GM23338 (cell line): ENCODE data around the gene RNH1. TPM values are rescaled to one million over a fixed set of nuclear protein-coding genes. Genes with fewer than 3 reads are reported as not detected.

Experiments
- ATAC-seq: fragments of 200-7000 bp; cut with Tn5 transposase; 3 replicates; pipeline ENCODE4 v1.9.1; 2020
- DNase-seq: peaks from one replicate; pipeline ENCODE4 v3.0.0-alpha.2; 2015; ENCODE audit warnings: low spot score
- H2AFZ ChIP-seq: fragments of 200-600 bp; sonication (generic); 2 replicates; pipeline ENCODE4 v1.8.0; 2016; ENCODE audit warnings: antibody characterized with exemption, mild to moderate bottlenecking, moderate library complexity
- H3F3A ChIP-seq: fragments of 200-600 bp; sonication (generic); replicated peaks from 2 replicates; pipeline ENCODE4 v1.8.0; 2017; ENCODE audit warnings: antibody characterized with exemption, mixed run types, low read depth
- H3K27ac ChIP-seq: fragments of 200-600 bp; sonication (generic); 2 replicates; pipeline ENCODE4 v1.6.1; 2016; ENCODE audit warnings: low read depth
- H3K27me3 ChIP-seq: fragments of 200-600 bp; sonication (generic); 2 replicates; pipeline ENCODE4 v1.8.0; 2016; ENCODE audit warnings: mild to moderate bottlenecking, mixed run types, moderate library complexity; ENCODE audit not compliant: insufficient read depth
- H3K36me3 ChIP-seq: fragments of 200-600 bp; sonication (generic); 2 replicates; pipeline ENCODE4 v1.8.0; 2016; ENCODE audit warnings: mild to moderate bottlenecking; ENCODE audit not compliant: insufficient read depth
- H3K4me1 ChIP-seq: fragments of 200-600 bp; sonication (generic); 2 replicates; pipeline ENCODE4 v1.8.0; 2016; ENCODE audit warnings: mild to moderate bottlenecking, moderate library complexity; ENCODE audit not compliant: insufficient read depth
- H3K4me2 ChIP-seq: fragments of 200-600 bp; sonication (generic); 2 replicates; pipeline ENCODE4 v1.7.1; 2017; ENCODE audit warnings: mixed run types
- H3K4me3 ChIP-seq: fragments of 200-600 bp; sonication (generic); 2 replicates; pipeline ENCODE4 v1.6.1; 2016; ENCODE audit warnings: mixed run types
- H3K79me2 ChIP-seq: fragments of 200-600 bp; sonication (generic); replicated peaks from 2 replicates; pipeline ENCODE4 v1.8.0; 2017; ENCODE audit warnings: mild to moderate bottlenecking; ENCODE audit not compliant: insufficient read depth
- H3K9me2 ChIP-seq: fragments of 200-600 bp; sonication (generic); 2 replicates; pipeline ENCODE4 v1.8.0; 2017; ENCODE audit not compliant: insufficient read depth
- H4K20me1 ChIP-seq: fragments of 200-600 bp; sonication (generic); replicated peaks from 2 replicates; pipeline ENCODE4 v1.8.0; 2017; ENCODE audit warnings: mild to moderate bottlenecking; ENCODE audit not compliant: insufficient read depth
- H3K27ac Mint-ChIP-seq: 2 replicates; pipeline ENCODE4 v1.8.0; 2020; ENCODE audit warnings: inconsistent platforms, mild to moderate bottlenecking, moderate library complexity, mixed read lengths
- H3K27me3 Mint-ChIP-seq: 3 replicates; pipeline ENCODE4 v1.8.0; 2022; ENCODE audit warnings: low read depth, mild to moderate bottlenecking, moderate library complexity, mixed read lengths, inconsistent platforms; ENCODE audit not compliant: insufficient read depth, poor library complexity
- H3K36me3 Mint-ChIP-seq: 3 replicates; pipeline ENCODE4 v1.8.0; 2021; ENCODE audit warnings: low read depth, mild to moderate bottlenecking, inconsistent platforms, moderate library complexity, mixed read lengths
- H3K4me1 Mint-ChIP-seq: 3 replicates; pipeline ENCODE4 v1.8.0; 2020; ENCODE audit warnings: mild to moderate bottlenecking, inconsistent platforms, mixed read lengths
- H3K4me3 Mint-ChIP-seq: 3 replicates; pipeline ENCODE4 v1.8.0; 2021; ENCODE audit warnings: moderate library complexity, mild to moderate bottlenecking, inconsistent platforms, mixed read lengths
- H3K9me3 Mint-ChIP-seq: 3 replicates; pipeline ENCODE4 v1.8.0; 2020; ENCODE audit warnings: moderate library complexity, mild to moderate bottlenecking, inconsistent platforms, mixed read lengths
- CREB1 ChIP-seq: fragments of 250-450 bp; sonication (Bioruptor Pico); IDR thresholded peaks from 2 replicates; pipeline ENCODE4 v1.5.0; 2020; ENCODE audit warnings: low read depth, mild to moderate bottlenecking, moderate library complexity
- EZH2 ChIP-seq: fragments of 200-600 bp; sonication (generic); IDR thresholded peaks from one replicate; pipeline ENCODE4 v1.8.0; 2017; ENCODE audit warnings: antibody characterized with exemption, mild to moderate bottlenecking, low read depth; ENCODE audit not compliant: unreplicated experiment
- EZH2phosphoT487 ChIP-seq: fragments of 200-600 bp; sonication (generic); IDR thresholded peaks from one replicate; pipeline ENCODE4 v1.8.1; 2018; ENCODE audit warnings: antibody characterized with exemption; ENCODE audit not compliant: unreplicated experiment
- JUNB ChIP-seq: IDR thresholded peaks from one replicate; pipeline ENCODE4 v1.6.1; 2016; ENCODE audit warnings: antibody characterized with exemption; ENCODE audit not compliant: unreplicated experiment
- NANOG ChIP-seq: IDR thresholded peaks from 2 replicates; pipeline ENCODE4 v1.6.1; 2016; ENCODE audit warnings: antibody characterized with exemption, borderline replicate concordance
- POLR2AphosphoS5 ChIP-seq: IDR thresholded peaks from 2 replicates; pipeline ENCODE4 v1.6.1; 2016; ENCODE audit warnings: antibody characterized with exemption, low read depth
- REST ChIP-seq: IDR thresholded peaks from one replicate; pipeline ENCODE4 v1.6.1; 2018; ENCODE audit warnings: antibody characterized with exemption; ENCODE audit not compliant: unreplicated experiment
- STAT1 ChIP-seq: IDR thresholded peaks from one replicate; pipeline ENCODE4 v1.6.1; 2016; ENCODE audit warnings: antibody characterized with exemption; ENCODE audit not compliant: unreplicated experiment
- ZNF114 ChIP-seq: fragments of 250-450 bp; sonication (Bioruptor Pico); IDR thresholded peaks from 2 replicates; pipeline ENCODE4 v1.5.0; 2020; ENCODE audit warnings: mild to moderate bottlenecking, moderate library complexity
- ZNF331 ChIP-seq: fragments of 250-450 bp; sonication (Bioruptor Pico); IDR thresholded peaks from 2 replicates; pipeline ENCODE4 v1.5.0; 2020; ENCODE audit warnings: low read depth, mild to moderate bottlenecking, moderate library complexity
- ZNF462 ChIP-seq: fragments of 250-450 bp; sonication (Bioruptor Pico); IDR thresholded peaks from 2 replicates; pipeline ENCODE4 v1.5.0; 2020; ENCODE audit warnings: mild to moderate bottlenecking, moderate library complexity
- polyA plus RNA-seq: library from polyadenylated mRNA; unstranded; fragments of >200 nt; fragmentation: Nextera tagmentation; extraction: Ambion mirVana; gene quantifications from 2 replicates; pipeline ENCODE4 v1.2.1, GENCODE V29; 2016
- total RNA-seq: library from RNA; depleted of rRNA; stranded (reverse); fragments of >200 nt; shearing (Covaris generic); gene quantifications from 2 replicates; pipeline ENCODE4 v1.2.3, GENCODE V29; 2014
- TF ChIP-seq, protein P1 (sequence below): IDR thresholded peaks from 2 replicates; pipeline ENCODE4 v1.6.1; 2016; ENCODE audit warnings: antibody characterized with exemption
- TF ChIP-seq, protein P2 (sequence below), 2 experiments: fragments of 200-600 bp in 1 of 2; sonication (generic) in 1 of 2; conservative IDR thresholded peaks; 2 replicates each; pipeline versions ENCODE4 v1.5.1 to v1.6.1; 2016 to 2017; ENCODE audit warnings: antibody characterized with exemption in 2 of 2, low read depth in 2 of 2, mild to moderate bottlenecking in 2 of 2, moderate library complexity in 1 of 2

RNH1 gene
- total and polyA plus RNA-seq, 2 experiments from 2014 or later, result 33.3 to 56.3 TPM

DNA sequence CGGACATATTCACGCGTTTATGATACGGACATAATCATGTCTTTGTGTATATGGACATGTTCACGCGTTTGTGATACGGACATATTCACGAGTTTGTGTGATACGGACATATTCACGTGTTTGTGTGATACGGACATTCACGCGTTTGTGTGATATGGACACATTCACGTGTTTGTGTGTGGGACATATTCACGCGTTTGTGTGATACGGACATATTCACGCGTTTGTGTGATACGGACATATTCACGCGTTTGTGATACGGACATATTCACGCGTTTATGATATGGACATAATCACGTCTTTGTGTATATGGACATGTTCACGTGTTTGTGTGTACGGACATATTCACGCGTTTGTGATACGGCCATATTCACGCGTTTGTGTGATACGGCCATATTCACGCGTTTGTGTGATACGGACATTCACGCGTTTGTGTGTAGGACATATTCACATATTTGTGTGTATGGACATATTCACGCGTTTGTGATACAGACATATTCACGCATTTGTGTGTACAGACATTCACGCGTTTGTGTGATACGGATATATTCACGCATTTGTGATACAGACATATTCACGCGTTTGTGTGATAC lies 32.0 kb downstream of the RNH1 start:
- H3K4me1 ChIP-seq, result peaks cover 2% of the 10 kb centered on the region; the same call in 1 of the 2 replicates
- Mint-ChIP-seq H3K27me3 (peaks cover 6% of the 10 kb centered on the region), H3K27ac (no peak overlapping the region), H3K36me3 (no peaks in the 10 kb centered on the region), H3K9me3 (no peaks in the 10 kb centered on the region), H3K4me3 (no peak overlapping the region), H3K4me1 (peaks cover 6% of the 10 kb centered on the region)
- H3K27ac ChIP-seq, result no peak overlapping the region
- H3K4me3 ChIP-seq, result no peak overlapping the region
- H3K27me3 ChIP-seq, result no peaks in the 10 kb centered on the region
- H3K9me2 ChIP-seq, result no peaks in the 10 kb centered on the region
- DNase-seq, result no peak
- no peak overlapping the region for H2AFZ ChIP-seq
- no peak for ATAC-seq
- TF ChIP-seq CREB1 (no peak), NANOG (no peak), ZNF462 (CRISPR knock-in tag) (no peak), JUNB (no peak), ZNF331 (CRISPR knock-in tag) (no peak), REST (no peak), ZNF114 (CRISPR knock-in tag) (no peak), POLR2AphosphoS5 (no peak), EZH2phosphoT487 (no peak), STAT1 (no peak), EZH2 (no peak)
- TF ChIP-seq, protein P1, sequence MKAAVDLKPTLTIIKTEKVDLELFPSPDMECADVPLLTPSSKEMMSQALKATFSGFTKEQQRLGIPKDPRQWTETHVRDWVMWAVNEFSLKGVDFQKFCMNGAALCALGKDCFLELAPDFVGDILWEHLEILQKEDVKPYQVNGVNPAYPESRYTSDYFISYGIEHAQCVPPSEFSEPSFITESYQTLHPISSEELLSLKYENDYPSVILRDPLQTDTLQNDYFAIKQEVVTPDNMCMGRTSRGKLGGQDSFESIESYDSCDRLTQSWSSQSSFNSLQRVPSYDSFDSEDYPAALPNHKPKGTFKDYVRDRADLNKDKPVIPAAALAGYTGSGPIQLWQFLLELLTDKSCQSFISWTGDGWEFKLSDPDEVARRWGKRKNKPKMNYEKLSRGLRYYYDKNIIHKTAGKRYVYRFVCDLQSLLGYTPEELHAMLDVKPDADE, result no peak
- TF ChIP-seq, protein P2, sequence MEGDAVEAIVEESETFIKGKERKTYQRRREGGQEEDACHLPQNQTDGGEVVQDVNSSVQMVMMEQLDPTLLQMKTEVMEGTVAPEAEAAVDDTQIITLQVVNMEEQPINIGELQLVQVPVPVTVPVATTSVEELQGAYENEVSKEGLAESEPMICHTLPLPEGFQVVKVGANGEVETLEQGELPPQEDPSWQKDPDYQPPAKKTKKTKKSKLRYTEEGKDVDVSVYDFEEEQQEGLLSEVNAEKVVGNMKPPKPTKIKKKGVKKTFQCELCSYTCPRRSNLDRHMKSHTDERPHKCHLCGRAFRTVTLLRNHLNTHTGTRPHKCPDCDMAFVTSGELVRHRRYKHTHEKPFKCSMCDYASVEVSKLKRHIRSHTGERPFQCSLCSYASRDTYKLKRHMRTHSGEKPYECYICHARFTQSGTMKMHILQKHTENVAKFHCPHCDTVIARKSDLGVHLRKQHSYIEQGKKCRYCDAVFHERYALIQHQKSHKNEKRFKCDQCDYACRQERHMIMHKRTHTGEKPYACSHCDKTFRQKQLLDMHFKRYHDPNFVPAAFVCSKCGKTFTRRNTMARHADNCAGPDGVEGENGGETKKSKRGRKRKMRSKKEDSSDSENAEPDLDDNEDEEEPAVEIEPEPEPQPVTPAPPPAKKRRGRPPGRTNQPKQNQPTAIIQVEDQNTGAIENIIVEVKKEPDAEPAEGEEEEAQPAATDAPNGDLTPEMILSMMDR (conservative IDR thresholded peaks at IDR 0.05; ENCODE audit: low read depth in 2 of 2), result no peak
- H4K20me1 ChIP-seq, result no peaks in the 10 kb centered on the region; the same call in 1 of the 2 replicates
- H3K79me2 ChIP-seq, result peaks cover 37% of the 10 kb centered on the region
- H3F3A ChIP-seq, result peaks cover 8% of the 10 kb centered on the region
- H3K36me3 ChIP-seq, result no peaks in the 10 kb centered on the region
- no peak overlapping the region for H3K4me2 ChIP-seq
